ENCODE data around the gene TENM3. TPM values are rescaled to one million over a fixed set of nuclear protein-coding genes. Genes with fewer than 3 reads are reported as not detected.
"Not testable (repeated sequence)": the region's sequence is repeated elsewhere in the genome, so short reads cannot be mapped to it uniquely, and the experiment has no call there.

TENM3 gene
- not detected for total RNA-seq
- 0 to 1.6 reads per million in 2 donors for total RNA-seq

DNA sequence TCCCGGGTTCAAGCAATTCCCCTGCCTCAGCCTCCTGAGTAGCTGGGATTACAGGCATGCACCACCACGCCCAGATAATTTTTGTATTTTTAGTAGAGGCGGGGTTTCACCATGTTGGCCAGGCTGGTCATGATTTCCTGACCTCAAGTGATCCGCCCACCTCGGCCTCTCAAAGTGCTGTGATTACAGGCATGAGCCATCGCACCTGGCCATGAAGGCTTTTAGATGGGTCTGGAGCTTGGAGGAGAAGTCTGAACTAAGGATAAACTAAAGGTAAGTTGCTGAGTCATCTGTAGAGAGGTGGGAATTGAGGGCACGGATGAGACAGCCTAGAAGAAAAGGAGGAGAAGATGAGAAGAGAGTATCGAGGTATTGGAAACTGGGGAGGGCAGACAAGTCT lies at the start of gene TENM3:
Gene TENM3 (plus strand): TSS at position 199 of the 400 bp plus-strand sequence. CDS start 80,619 bp downstream, outside the sequence.
- not testable (repeated sequence) for ATAC-seq; H3K27ac Mint-ChIP-seq; H3K4me3 Mint-ChIP-seq; H3K9me3 ChIP-seq (ENCODE audit: control insufficient read depth, low read length, poor library complexity, severe bottlenecking); H3K4me1 Mint-ChIP-seq; H3K27me3 Mint-ChIP-seq; DNase-seq; H3K36me3 Mint-ChIP-seq (ENCODE audit: low read depth)

DNA sequence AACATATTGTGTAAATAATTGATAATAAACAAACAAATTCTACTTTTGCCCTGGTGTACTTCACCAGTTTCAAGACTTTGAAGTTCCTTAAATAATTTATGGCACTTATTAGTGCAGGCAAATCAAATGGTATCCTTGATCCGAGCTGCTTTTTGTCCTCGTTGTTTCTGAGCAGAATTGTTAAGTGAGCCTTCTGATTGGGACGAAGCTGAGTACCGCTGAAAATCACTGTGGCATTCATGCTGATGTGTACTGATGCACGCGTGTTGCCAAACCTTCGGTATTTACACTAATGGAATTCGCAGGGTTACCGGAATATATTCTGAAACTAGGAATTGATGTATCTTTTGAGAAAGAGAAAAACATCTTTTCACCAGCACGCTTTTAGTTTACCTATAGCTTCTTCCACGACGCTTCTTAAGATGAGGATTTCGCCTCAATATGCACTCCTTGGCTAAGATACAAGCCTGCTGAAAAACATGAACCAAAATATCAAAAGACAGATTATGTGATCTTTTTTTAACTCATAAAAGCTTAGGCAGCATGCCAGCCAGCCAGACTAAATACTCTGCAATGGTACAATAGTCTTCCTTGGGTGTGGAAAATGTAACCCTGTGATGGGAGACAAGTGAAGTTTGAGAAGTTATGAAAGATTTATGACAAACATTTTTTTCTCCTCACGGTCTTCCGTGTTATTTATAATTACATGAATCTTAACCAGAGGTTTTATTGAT lies 48.9 kb upstream of the TENM3 start:
- no peaks in the 10 kb centered on the region for H3K9me3 ChIP-seq (ENCODE audit: control insufficient read depth, low read length, poor library complexity, severe bottlenecking)
- DNase-seq = no peak
- no peak for ATAC-seq
- no peaks in the 10 kb centered on the region for H3K27me3 Mint-ChIP-seq
- no peak overlapping the region for H3K27ac Mint-ChIP-seq
- H3K36me3 Mint-ChIP-seq (ENCODE audit: low read depth) = no peaks in the 10 kb centered on the region
- no peaks in the 10 kb centered on the region for H3K4me1 Mint-ChIP-seq
- no peak overlapping the region for H3K4me3 Mint-ChIP-seq

DNA sequence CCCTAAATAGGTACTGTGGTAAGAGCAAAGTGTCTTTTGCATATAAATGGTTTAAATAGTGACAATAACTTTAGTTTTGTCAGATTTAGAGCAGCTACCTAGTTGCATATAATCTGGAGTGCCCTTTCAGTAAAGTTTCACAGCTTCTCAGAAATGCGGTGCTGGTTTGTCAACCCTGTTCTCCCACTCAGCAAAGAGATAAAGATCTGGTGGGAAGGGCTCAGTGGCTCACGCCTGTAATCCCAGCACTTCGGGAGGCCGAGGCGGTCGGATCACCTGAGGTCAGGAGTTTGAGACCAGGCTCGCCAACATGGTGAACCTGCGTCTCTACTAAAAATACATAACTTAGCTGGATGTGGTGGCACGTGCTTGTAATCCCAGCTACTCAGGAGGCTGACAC lies 45.6 kb upstream of the TENM3 start:
- DNase-seq (no peak), ATAC-seq (no peak)
- no peaks in the 10 kb centered on the region for H3K9me3 ChIP-seq (ENCODE audit: control insufficient read depth, low read length, poor library complexity, severe bottlenecking)
- Mint-ChIP-seq H3K4me1 (no peaks in the 10 kb centered on the region), H3K4me3 (no peak overlapping the region), H3K27me3 (peaks cover 5% of the 10 kb centered on the region), H3K27ac (no peak overlapping the region), H3K36me3 (ENCODE audit: low read depth) (peaks cover 2% of the 10 kb centered on the region)

- no peak overlapping the region for H3K27ac Mint-ChIP-seq
- peaks cover 2% of the 10 kb centered on the region for H3K36me3 Mint-ChIP-seq (ENCODE audit: low read depth)
Observed at GRCh38 chr4:182201871-182202270, 41.3 kb upstream of the TENM3 start.

DNA sequence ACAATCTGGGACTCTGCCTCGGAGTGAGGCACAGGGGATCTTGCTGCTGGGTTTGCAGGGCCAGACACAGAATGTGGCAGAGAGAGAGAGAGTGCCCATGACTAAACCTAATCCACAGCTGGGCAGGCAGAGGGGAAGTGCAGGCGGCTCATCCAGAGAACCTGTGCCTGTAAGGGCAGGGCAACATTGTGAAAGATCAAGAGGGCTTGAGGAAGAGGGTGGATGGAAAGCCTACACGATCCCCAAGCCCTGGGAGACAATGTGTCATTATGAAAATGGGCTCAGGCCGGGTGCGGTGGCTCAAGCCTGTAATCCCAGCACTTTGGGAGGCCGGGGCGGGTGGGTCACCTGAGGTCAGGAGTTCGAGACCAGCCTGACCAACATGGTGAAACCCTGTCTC lies 40.6 kb upstream of the TENM3 start:
- no peak for DNase-seq
- H3K36me3 Mint-ChIP-seq (ENCODE audit: low read depth) = peaks cover 2% of the 10 kb centered on the region
- H3K4me1 Mint-ChIP-seq = no peaks in the 10 kb centered on the region
- H3K9me3 ChIP-seq (ENCODE audit: control insufficient read depth, low read length, poor library complexity, severe bottlenecking) = no peaks in the 10 kb centered on the region
- no peak overlapping the region for H3K27ac Mint-ChIP-seq
- no peak overlapping the region for H3K4me3 Mint-ChIP-seq
- H3K27me3 Mint-ChIP-seq = peaks cover 5% of the 10 kb centered on the region
- ATAC-seq = no peak

More at GRCh38 chr4:182201871-182202270, 41.3 kb upstream of the TENM3 start:
- peaks cover 5% of the 10 kb centered on the region for H3K27me3 Mint-ChIP-seq
- no peaks in the 10 kb centered on the region for H3K9me3 ChIP-seq (ENCODE audit: control insufficient read depth, low read length, poor library complexity, severe bottlenecking)
- no peak overlapping the region for H3K4me3 Mint-ChIP-seq
- ATAC-seq = no peak
- no peaks in the 10 kb centered on the region for H3K4me1 Mint-ChIP-seq
- DNase-seq = no peak

- H3K9me3 ChIP-seq (ENCODE audit: control insufficient read depth, low read length, poor library complexity, severe bottlenecking) = no peaks in the 10 kb centered on the region
- no peak overlapping the region for H3K4me3 Mint-ChIP-seq
- peaks cover 2% of the 10 kb centered on the region for H3K36me3 Mint-ChIP-seq (ENCODE audit: low read depth)
- H3K27ac Mint-ChIP-seq = no peak overlapping the region
- DNase-seq = no peak
- peaks cover 5% of the 10 kb centered on the region for H3K27me3 Mint-ChIP-seq
- H3K4me1 Mint-ChIP-seq = no peaks in the 10 kb centered on the region
- no peak for ATAC-seq
Observed at GRCh38 chr4:182203872-182204411, 39.3 kb upstream of the TENM3 start.

DNA sequence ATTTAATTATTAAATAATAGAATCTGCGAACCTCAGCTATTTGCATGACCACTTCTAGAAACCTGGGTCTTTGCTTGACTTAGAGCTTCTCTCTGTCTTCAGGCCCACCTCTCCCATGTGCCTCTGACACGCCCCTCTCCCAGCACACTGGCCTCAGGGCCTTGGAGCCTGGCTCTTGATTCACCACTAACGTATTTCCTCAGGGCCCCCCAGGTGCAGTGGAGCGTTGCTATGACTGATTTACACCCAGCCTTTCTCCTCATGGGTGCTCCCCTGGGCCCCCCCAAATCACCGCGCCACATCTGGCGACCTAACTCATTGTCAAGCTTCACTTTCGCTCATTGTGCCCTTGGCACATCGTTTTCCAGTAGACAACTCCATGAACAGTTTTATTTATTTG lies 37.9 kb upstream of the TENM3 start:
- H3K27me3 Mint-ChIP-seq = peaks cover 5% of the 10 kb centered on the region
- H3K4me3 Mint-ChIP-seq = no peak overlapping the region
- no peaks in the 10 kb centered on the region for H3K4me1 Mint-ChIP-seq
- H3K9me3 ChIP-seq (ENCODE audit: control insufficient read depth, low read length, poor library complexity, severe bottlenecking) = no peaks in the 10 kb centered on the region
- ATAC-seq = no peak
- DNase-seq = no peak
- no peak overlapping the region for H3K27ac Mint-ChIP-seq
- H3K36me3 Mint-ChIP-seq (ENCODE audit: low read depth) = peaks cover 2% of the 10 kb centered on the region

DNA sequence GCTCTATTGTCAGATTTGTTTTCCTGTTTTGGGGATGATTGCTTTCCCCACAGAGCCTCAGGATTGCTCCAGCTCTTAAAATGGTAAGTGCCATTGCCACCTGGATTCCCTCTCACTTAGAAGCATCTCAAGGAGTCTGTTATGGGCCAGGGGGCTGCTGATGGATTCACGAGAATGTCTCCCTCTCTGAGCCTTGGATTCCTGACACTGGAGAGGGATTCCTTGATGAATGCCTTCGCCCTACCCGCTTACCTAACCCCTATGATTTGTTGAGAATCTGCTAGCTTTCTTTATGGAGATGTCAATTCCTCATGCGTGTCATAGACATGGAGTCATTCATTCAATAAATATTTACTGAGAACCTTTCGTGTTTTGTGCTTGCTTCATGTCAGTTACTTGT lies 36.9 kb upstream of the TENM3 start:
- peaks cover 3% of the 10 kb centered on the region for H3K27me3 Mint-ChIP-seq
- H3K9me3 ChIP-seq (ENCODE audit: control insufficient read depth, low read length, poor library complexity, severe bottlenecking) = no peaks in the 10 kb centered on the region
- ATAC-seq (no peak), DNase-seq (no peak)
- no peak overlapping the region for H3K4me3 Mint-ChIP-seq
- H3K36me3 Mint-ChIP-seq (ENCODE audit: low read depth) = peaks cover 1% of the 10 kb centered on the region
- no peak overlapping the region for H3K27ac Mint-ChIP-seq
- no peaks in the 10 kb centered on the region for H3K4me1 Mint-ChIP-seq

DNA sequence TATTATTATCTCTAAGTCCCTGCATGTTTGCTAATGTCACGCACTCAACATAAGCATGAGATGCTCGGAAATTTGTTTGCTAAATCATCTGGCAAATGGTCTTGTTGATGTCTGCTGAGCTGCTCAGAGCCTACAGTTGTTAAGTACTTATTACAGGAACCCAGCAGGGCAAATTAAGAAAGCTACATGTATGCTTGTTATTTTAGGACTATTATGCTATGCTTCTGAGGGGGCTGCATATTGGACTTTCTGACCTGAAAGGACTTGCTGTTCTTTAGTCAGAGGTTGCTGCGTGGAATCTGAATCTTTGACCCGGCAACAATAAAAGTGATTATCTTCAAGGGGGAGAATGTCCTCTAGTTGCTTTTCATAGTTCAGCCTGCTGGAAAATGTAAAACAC lies 36.3 kb upstream of the TENM3 start:
- Mint-ChIP-seq H3K27ac (no peak overlapping the region), H3K36me3 (ENCODE audit: low read depth) (no peaks in the 10 kb centered on the region), H3K4me1 (no peaks in the 10 kb centered on the region), H3K4me3 (no peak overlapping the region), H3K27me3 (no peaks in the 10 kb centered on the region)
- ATAC-seq (no peak), DNase-seq (no peak)
- no peaks in the 10 kb centered on the region for H3K9me3 ChIP-seq (ENCODE audit: control insufficient read depth, low read length, poor library complexity, severe bottlenecking)

- DNase-seq (no peak), ATAC-seq (no peak)
- H3K27me3 Mint-ChIP-seq = no peaks in the 10 kb centered on the region
- H3K9me3 ChIP-seq (ENCODE audit: control insufficient read depth, low read length, poor library complexity, severe bottlenecking) = no peaks in the 10 kb centered on the region
- H3K4me3 Mint-ChIP-seq = no peak overlapping the region
- no peak overlapping the region for H3K27ac Mint-ChIP-seq
- no peaks in the 10 kb centered on the region for H3K4me1 Mint-ChIP-seq
- H3K36me3 Mint-ChIP-seq (ENCODE audit: low read depth) = no peaks in the 10 kb centered on the region
Observed at GRCh38 chr4:182207830-182208396, 35.3 kb upstream of the TENM3 start.

DNA sequence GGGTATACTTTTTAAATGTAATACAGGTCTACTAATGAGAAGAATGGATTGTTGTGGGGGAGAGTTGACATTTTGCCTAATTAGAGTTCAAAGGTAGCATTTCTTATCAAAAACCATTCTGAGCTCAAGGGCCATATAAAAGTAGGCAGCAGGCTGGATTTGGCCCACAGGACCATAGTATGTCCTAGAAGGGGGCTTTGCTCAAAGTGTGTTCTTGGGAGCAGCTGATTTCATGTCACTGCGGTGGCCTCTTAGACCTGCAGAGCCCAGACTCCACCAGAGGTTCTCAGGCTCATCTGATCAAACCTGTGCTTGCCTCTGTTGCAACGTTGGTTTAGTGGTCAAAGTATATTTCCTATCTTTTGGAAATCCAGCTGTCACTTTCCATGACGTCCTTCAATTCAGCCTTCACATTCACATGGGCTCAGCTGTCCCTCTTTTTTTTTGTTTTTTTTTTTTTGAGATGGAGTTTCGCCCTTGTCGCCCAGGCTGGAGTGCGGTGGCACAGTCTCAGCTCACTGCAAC lies 34.6 kb upstream of the TENM3 start:
- H3K9me3 ChIP-seq (ENCODE audit: control insufficient read depth, low read length, poor library complexity, severe bottlenecking) = no peaks in the 10 kb centered on the region
- no peaks in the 10 kb centered on the region for H3K36me3 Mint-ChIP-seq (ENCODE audit: low read depth)
- no peak for DNase-seq

DNA sequence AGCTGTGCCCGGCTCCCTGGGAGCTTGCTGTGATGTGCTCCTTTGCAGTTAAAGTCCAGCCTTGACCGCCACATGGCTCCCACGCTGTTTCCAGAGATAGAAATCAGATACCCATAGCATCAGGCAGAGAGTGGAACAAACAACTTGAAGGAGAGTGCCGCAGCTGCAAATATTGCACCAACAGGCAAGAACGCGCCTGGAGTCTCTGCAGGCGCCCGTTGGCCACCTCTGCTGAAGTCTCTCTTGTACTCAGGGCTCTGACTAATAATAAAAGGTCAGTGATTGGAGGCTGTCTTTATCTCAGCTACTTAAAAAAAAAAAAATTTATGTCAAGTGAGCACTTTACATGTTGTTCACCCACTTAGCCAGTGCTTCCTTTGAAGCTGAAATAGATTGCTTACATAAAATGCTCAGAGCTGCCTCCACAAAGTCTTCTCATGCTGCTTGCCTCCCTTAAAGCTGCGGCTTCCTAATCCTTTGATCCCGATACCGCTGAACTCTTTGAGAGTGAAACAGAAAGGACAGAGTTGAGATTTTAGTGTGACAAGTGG lies 30.9 kb upstream of the TENM3 start:
- no peaks in the 10 kb centered on the region for H3K36me3 Mint-ChIP-seq (ENCODE audit: low read depth)

More for the DNA sequence above, 34.6 kb upstream of the TENM3 start:
- Mint-ChIP-seq H3K27ac (no peak overlapping the region), H3K4me1 (no peaks in the 10 kb centered on the region), H3K4me3 (no peak overlapping the region), H3K27me3 (no peaks in the 10 kb centered on the region)
- ATAC-seq = no peak

DNA sequence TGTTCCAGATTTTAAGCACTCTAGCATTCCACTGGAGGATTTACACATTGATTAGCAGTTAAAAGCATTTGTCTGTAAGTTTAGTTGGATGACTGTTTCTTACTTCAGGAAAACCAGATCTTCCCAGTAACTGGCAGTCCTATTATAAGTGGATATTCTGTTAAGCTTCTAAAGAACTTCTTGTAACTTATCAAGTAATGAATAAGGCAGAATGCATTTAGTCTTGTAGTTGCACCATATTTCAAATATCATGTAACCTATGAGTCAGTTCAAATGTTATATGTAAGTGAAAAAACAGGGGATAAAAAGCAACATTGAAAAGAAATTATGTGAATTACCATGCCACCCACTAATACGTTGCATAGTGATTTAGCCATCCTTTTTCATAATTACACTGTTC lies 30.2 kb upstream of the TENM3 start:
- Mint-ChIP-seq H3K4me3 (no peak overlapping the region), H3K4me1 (no peaks in the 10 kb centered on the region), H3K27ac (no peak overlapping the region), H3K27me3 (no peaks in the 10 kb centered on the region), H3K36me3 (ENCODE audit: low read depth) (no peaks in the 10 kb centered on the region)
- no peak for DNase-seq
- H3K9me3 ChIP-seq (ENCODE audit: control insufficient read depth, low read length, poor library complexity, severe bottlenecking) = no peaks in the 10 kb centered on the region
- no peak for ATAC-seq

More for the DNA sequence above, 30.9 kb upstream of the TENM3 start:
- Mint-ChIP-seq H3K4me3 (no peak overlapping the region), H3K27ac (no peak overlapping the region), H3K27me3 (no peaks in the 10 kb centered on the region), H3K4me1 (no peaks in the 10 kb centered on the region)
- ATAC-seq (no peak), DNase-seq (no peak)
- H3K9me3 ChIP-seq (ENCODE audit: control insufficient read depth, low read length, poor library complexity, severe bottlenecking) = no peaks in the 10 kb centered on the region

All from T-helper 17 cell (primary cell).